PC-9 (cell line): ENCODE results near the gene BAIAP2L2. TPM values are rescaled to one million over a fixed set of nuclear protein-coding genes. Genes with fewer than 3 reads are reported as not detected.

Experiments
- BruUV-seq: library from RNA; stranded (reverse); fragments of 400-500 nt; replicated peaks from 2 replicates; lab custom pipeline; 2021; lab: Mats Ljungman, UMichigan
- CTCF ChIA-PET: fragments of 300-600 bp; sonication (Branson Sonifier 250); formaldehyde crosslinking; loops from one replicate; lab custom pipeline; 2022; ENCODE audit warnings: antibody characterized with exemption; lab: Charles Lee
- POLR2A ChIA-PET: fragments of 300-600 bp; sonication (Branson Sonifier 250); formaldehyde crosslinking; loops from one replicate; lab custom pipeline; 2022; ENCODE audit warnings: antibody characterized with exemption; ENCODE audit not compliant: unreplicated experiment; lab: Charles Lee
- DNase-seq, 2 experiments: peaks; one replicate each; pipeline versions ENCODE4 v3.0.0 to v3.0.0-alpha.2; 2015 to 2022; ENCODE audit warnings: mixed read lengths in 1 of 2
- H2AFZ ChIP-seq: fragments of 200-600 bp; sonication (generic); 2 replicates; pipeline ENCODE4 v1.8.1; 2017; ENCODE audit warnings: antibody characterized with exemption
- H3F3A ChIP-seq: fragments of 200-600 bp; sonication (generic); 2 replicates; pipeline ENCODE4 v1.8.1; 2017; ENCODE audit warnings: antibody characterized with exemption, mild to moderate bottlenecking, low read depth; ENCODE audit not compliant: insufficient read depth
- H3K27ac ChIP-seq: fragments of 200-600 bp; sonication (generic); 2 replicates; pipeline ENCODE4 v1.6.1; 2016; ENCODE audit warnings: mixed run types
- H3K27me3 ChIP-seq: fragments of 200-600 bp; sonication (generic); 2 replicates; pipeline ENCODE4 v1.6.1; 2016; ENCODE audit warnings: low read depth, mixed run types; ENCODE audit not compliant: insufficient read depth
- H3K36me3 ChIP-seq: fragments of 200-600 bp; sonication (generic); 2 replicates; pipeline ENCODE4 v1.6.1; 2016; ENCODE audit warnings: low read depth, mixed run types
- H3K4me1 ChIP-seq: fragments of 200-600 bp; sonication (generic); replicated peaks from 2 replicates; pipeline ENCODE4 v1.6.1; 2016; ENCODE audit warnings: mixed run types; ENCODE audit not compliant: insufficient read depth
- H3K4me2 ChIP-seq: fragments of 200-600 bp; sonication (generic); 2 replicates; pipeline ENCODE4 v1.6.1; 2017; ENCODE audit warnings: mixed run types
- H3K4me3 ChIP-seq: fragments of 200-600 bp; sonication (generic); 2 replicates; pipeline ENCODE4 v1.6.1; 2016; ENCODE audit warnings: mixed run types
- H3K79me2 ChIP-seq: fragments of 200-600 bp; sonication (generic); 2 replicates; pipeline ENCODE4 v1.6.1; 2017; ENCODE audit warnings: low read depth, mixed run types
- H3K9me2 ChIP-seq: fragments of 200-600 bp; sonication (generic); 2 replicates; pipeline ENCODE4 v1.8.1; 2017; ENCODE audit warnings: mild to moderate bottlenecking; ENCODE audit not compliant: insufficient read depth
- H3K9me3 ChIP-seq: fragments of 200-600 bp; sonication (generic); 2 replicates; pipeline ENCODE4 v1.8.1; 2016; ENCODE audit warnings: low read depth; ENCODE audit not compliant: insufficient read depth
- H4K20me1 ChIP-seq: fragments of 200-600 bp; sonication (generic); 2 replicates; pipeline ENCODE4 v1.8.1; 2017; ENCODE audit not compliant: insufficient read depth
- EZH2 ChIP-seq: fragments of 200-600 bp; sonication (generic); IDR thresholded peaks from 2 replicates; pipeline ENCODE4 v1.8.0; 2017; ENCODE audit warnings: antibody characterized with exemption, low read depth
- intact Hi-C: fragments of 100-400 bp; cut with micrococcal nuclease; formaldehyde crosslinking; loops from one replicate; pipeline ENCODE4 v1.10.0; 2022; ENCODE audit not compliant: unreplicated experiment
- total RNA-seq: library from RNA; stranded (reverse); gene quantifications from 2 replicates; pipeline ENCODE4 v1.2.3, GENCODE V29; 2021
- TF ChIP-seq, protein P1 (sequence below): fragments of 200-600 bp; sonication (generic); conservative IDR thresholded peaks from 2 replicates; pipeline ENCODE4 v1.6.1; 2017; ENCODE audit warnings: mixed run types, antibody characterized with exemption, mild to moderate bottlenecking, moderate library complexity

BAIAP2L2 gene
- total RNA-seq, 1 experiment from 2014 or later = 7.1 TPM

DNA sequence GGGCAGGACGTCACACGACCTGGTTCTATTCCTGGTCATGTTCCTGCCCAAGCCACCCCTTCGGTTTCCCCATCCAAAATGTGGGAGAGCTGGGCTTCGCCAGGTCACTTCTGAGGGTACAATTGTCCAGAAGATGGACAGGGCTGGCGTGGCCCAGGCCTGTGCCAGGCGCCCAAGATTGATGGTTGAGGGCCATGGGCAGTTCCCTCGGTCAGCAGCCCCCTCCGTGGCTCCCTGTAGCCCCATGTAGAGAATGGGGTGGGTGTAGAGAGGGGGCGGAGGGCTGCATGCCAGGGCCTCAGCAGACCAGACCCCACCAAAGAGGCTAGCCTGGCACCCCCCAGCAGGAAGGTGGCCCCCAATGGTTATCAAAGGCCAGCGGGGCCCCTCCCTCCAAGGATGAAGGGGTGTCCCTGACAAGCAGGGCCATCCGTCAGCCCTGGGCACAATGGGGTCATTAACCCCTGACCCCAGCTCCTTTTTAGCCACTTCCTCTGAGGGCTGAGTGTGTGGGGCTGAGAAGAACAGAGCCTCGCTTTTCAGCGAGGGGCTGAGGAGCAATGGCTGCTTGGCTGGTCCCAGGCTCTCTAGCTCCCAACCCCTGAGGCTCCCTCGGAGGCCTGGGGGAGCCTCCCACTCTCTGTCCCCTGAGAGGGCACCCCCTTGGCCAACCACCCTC lies 64.3 kb downstream of the BAIAP2L2 start:
- Histone ChIP-seq H3K27ac (no peak overlapping the region), H3K9me2 (no peaks in the 10 kb centered on the region), H2AFZ (no peak overlapping the region), H3K4me1 (no peaks in the 10 kb centered on the region), H3K27me3 (no peaks in the 10 kb centered on the region), H3K4me3 (no peak overlapping the region), H4K20me1 (no peaks in the 10 kb centered on the region), H3F3A (peaks cover 8% of the 10 kb centered on the region), H3K9me3 (no peaks in the 10 kb centered on the region), H3K79me2 (no peaks in the 10 kb centered on the region), H3K4me2 (no peak overlapping the region), H3K36me3 (no peaks in the 10 kb centered on the region)
- POLR2A ChIA-PET = no interaction called here
- BruUV-seq = no TSS peak
- CTCF ChIA-PET = no interaction called here
- intact Hi-C loops = no loop called here
- TF ChIP-seq, protein P1, sequence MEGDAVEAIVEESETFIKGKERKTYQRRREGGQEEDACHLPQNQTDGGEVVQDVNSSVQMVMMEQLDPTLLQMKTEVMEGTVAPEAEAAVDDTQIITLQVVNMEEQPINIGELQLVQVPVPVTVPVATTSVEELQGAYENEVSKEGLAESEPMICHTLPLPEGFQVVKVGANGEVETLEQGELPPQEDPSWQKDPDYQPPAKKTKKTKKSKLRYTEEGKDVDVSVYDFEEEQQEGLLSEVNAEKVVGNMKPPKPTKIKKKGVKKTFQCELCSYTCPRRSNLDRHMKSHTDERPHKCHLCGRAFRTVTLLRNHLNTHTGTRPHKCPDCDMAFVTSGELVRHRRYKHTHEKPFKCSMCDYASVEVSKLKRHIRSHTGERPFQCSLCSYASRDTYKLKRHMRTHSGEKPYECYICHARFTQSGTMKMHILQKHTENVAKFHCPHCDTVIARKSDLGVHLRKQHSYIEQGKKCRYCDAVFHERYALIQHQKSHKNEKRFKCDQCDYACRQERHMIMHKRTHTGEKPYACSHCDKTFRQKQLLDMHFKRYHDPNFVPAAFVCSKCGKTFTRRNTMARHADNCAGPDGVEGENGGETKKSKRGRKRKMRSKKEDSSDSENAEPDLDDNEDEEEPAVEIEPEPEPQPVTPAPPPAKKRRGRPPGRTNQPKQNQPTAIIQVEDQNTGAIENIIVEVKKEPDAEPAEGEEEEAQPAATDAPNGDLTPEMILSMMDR = no peak
- TF ChIP-seq EZH2 = no peak
- DNase-seq = no peak

GRCh38 chr22:38043151-38044039 lies 67.1 kb downstream of the BAIAP2L2 start:
- H3F3A ChIP-seq = no peaks in the 10 kb centered on the region
- no peak overlapping the region for H2AFZ ChIP-seq
- H3K4me3 ChIP-seq = no peak overlapping the region
- H3K4me1 ChIP-seq = no peaks in the 10 kb centered on the region
- no peak for TF ChIP-seq EZH2
- TF ChIP-seq, protein P1 = no peak
- H3K4me2 ChIP-seq = no peak overlapping the region
- intact Hi-C loops = loop anchor here (5.0 kb wide), 1 partner anchor 226 kb away; no protein-coding TSS in a partner anchor
- no peaks in the 10 kb centered on the region for H3K9me2 ChIP-seq
- peak; percentile 43 to 48 for DNase-seq
- POLR2A ChIA-PET = interaction anchor here (0.7 kb wide), 1 partner anchor 63 kb away, joined by 7 read pairs; no protein-coding TSS in a partner anchor
- no TSS peak for BruUV-seq
- H3K27ac ChIP-seq = no peak overlapping the region
- no peaks in the 10 kb centered on the region for H3K9me3 ChIP-seq
- H3K79me2 ChIP-seq = no peaks in the 10 kb centered on the region
- no peaks in the 10 kb centered on the region for H3K27me3 ChIP-seq
- no peaks in the 10 kb centered on the region for H4K20me1 ChIP-seq
- no peaks in the 10 kb centered on the region for H3K36me3 ChIP-seq
- CTCF ChIA-PET = interaction anchor here (0.5 to 0.6 kb wide), 3 partner anchors 11 to 518 kb away, joined by 3 to 5 read pairs (median 3); no protein-coding TSS in a partner anchor

GRCh38 chr22:38042488-38042790 lies 68.0 kb downstream of the BAIAP2L2 start:
- H3F3A ChIP-seq = no peaks in the 10 kb centered on the region
- ChIA-PET CTCF (interaction anchor here (0.6 to 1.1 kb wide), 3 partner anchors 10 to 519 kb away, joined by 3 to 4 read pairs (median 3); no protein-coding TSS in a partner anchor), POLR2A (interaction anchor here (0.6 kb wide), 1 partner anchor 88 kb away, joined by 11 read pairs; no protein-coding TSS in a partner anchor)
- H3K27ac ChIP-seq = no peak overlapping the region
- no peak overlapping the region for H2AFZ ChIP-seq
- TF ChIP-seq, protein P1 = no peak
- TF ChIP-seq EZH2 = no peak
- intact Hi-C loops = loop anchor here (5.0 kb wide), 1 partner anchor 225 kb away; no protein-coding TSS in a partner anchor
- no peaks in the 10 kb centered on the region for H3K4me1 ChIP-seq
- no peak overlapping the region for H3K4me2 ChIP-seq
- H3K9me2 ChIP-seq = no peaks in the 10 kb centered on the region
- H3K27me3 ChIP-seq = no peaks in the 10 kb centered on the region
- DNase-seq = no peak
- H3K36me3 ChIP-seq = no peaks in the 10 kb centered on the region
- no peak overlapping the region for H3K4me3 ChIP-seq
- BruUV-seq = no TSS peak
- H4K20me1 ChIP-seq = no peaks in the 10 kb centered on the region
- no peaks in the 10 kb centered on the region for H3K79me2 ChIP-seq
- H3K9me3 ChIP-seq = no peaks in the 10 kb centered on the region
